ENCODE measurements around the gene HOOK1. TPM values are rescaled to one million over a fixed set of nuclear protein-coding genes. Genes with fewer than 3 reads are reported as not detected.

HOOK1 gene
- total and polyA plus RNA-seq, 2 of the 13 experiments (the other 11 are each of a cell fraction or from before 2014, with no cell fraction given) = 11.3 to 24.2 TPM

- peaks cover 9% of the 10 kb centered on the region for H3K4me1 ChIP-seq (ENCODE audit: insufficient read depth, low read length)
- 0 out of 5 replicates have a peak, but pooled peaks cover 0 to 3% of the 10 kb centered on the region in 2 experiments for H3K36me3 ChIP-seq (replicated peaks in 1 of 2; ENCODE audit: control insufficient read depth in 1 of 2, insufficient read depth in 2 of 2, low read length in 2 of 2)
- WGBS (ENCODE audit: low lambda C conversion rate) = 77% methylated on average over 2 of the region's 2 CpGs
- H3K79me2 ChIP-seq (ENCODE audit: insufficient read depth, low read length) = no peaks in the 10 kb centered on the region
- no peak overlapping the region for H3K4me2 ChIP-seq (ENCODE audit: low read depth, low read length)
- ChIA-PET CTCF (ENCODE audit: low intra/inter-chr PET ratio, low total read pairs) (no interaction called here), POLR2A (no interaction called here)
- intact Hi-C loops (cut with micrococcal nuclease; ENCODE audit: unreplicated experiment) (no loop called here), in situ Hi-C loops (cut with HindIII; ENCODE audit: extremely low pct_ligation_motif_present, low pct_unique_long_range_greater_than_20kb) (loop anchor here (5.0 kb wide), 1 partner anchor 70 kb away; no protein-coding TSS in a partner anchor)
- no peak for TF ChIP-seq ZNF24 (IDR thresholded peaks at IDR 0.05)
- TF ChIP-seq ZMYM4 (CRISPR knock-in tag; IDR thresholded peaks at IDR 0.05) = no peak
- TF ChIP-seq ZNF160 (CRISPR knock-in tag; IDR thresholded peaks at IDR 0.05) = peak; percentile 93
- TF ChIP-seq GMEB2 (CRISPR knock-in tag; IDR thresholded peaks at IDR 0.05; ENCODE audit: low read depth) = no peak
- TF ChIP-seq ZSCAN9 (CRISPR knock-in tag; IDR thresholded peaks at IDR 0.05; ENCODE audit: borderline replicate concordance) = no peak
- no TSS peak for BruUV-seq (replicated peaks)
- H3K9ac ChIP-seq (ENCODE audit: insufficient read depth, low read depth, low read length) = no peak overlapping the region
- no peak for FAIRE-seq
- no peaks in the 10 kb centered on the region for H3K27me3 ChIP-seq (ENCODE audit: control insufficient read depth in 1 of 2, insufficient read depth in 2 of 2, low read length in 2 of 2)
- DNase-seq (ENCODE audit: low spot score) = no peak
- H4K20me1 ChIP-seq (ENCODE audit: insufficient read depth, low read length) = no peaks in the 10 kb centered on the region
- ATAC-seq = no peak
- no peaks in the 10 kb centered on the region for H3K9me3 ChIP-seq (ENCODE audit: low read length)
- H3K27ac ChIP-seq (ENCODE audit: extremely low read length, insufficient read depth, low read length) = no peak overlapping the region
- no peak overlapping the region for H2AFZ ChIP-seq (ENCODE audit: low read length)
- no peak overlapping the region for H3K4me3 ChIP-seq (replicated peaks in 1 of 3; ENCODE audit: insufficient read depth in 1 of 3, low read depth in 2 of 3, low read length in 3 of 3)
Measured at GRCh38 chr1:59877108-59877682, 62.4 kb downstream of the HOOK1 start.

- DNase-seq (ENCODE audit: low spot score) = no peak
- H3K9me3 ChIP-seq (ENCODE audit: low read length) = no peaks in the 10 kb centered on the region
- no peaks in the 10 kb centered on the region for H3K27me3 ChIP-seq (ENCODE audit: control insufficient read depth in 1 of 2, insufficient read depth in 2 of 2, low read length in 2 of 2)
- H2AFZ ChIP-seq (ENCODE audit: low read length) = no peak overlapping the region
- H3K4me3 ChIP-seq (replicated peaks in 1 of 3; ENCODE audit: insufficient read depth in 1 of 3, low read depth in 2 of 3, low read length in 3 of 3) = no peak overlapping the region
- no peak overlapping the region for H3K27ac ChIP-seq (ENCODE audit: extremely low read length, insufficient read depth, low read length)
- no peaks in the 10 kb centered on the region for H4K20me1 ChIP-seq (ENCODE audit: insufficient read depth, low read length)
- BruUV-seq (replicated peaks) = no TSS peak
- peaks cover 9% of the 10 kb centered on the region for H3K4me1 ChIP-seq (ENCODE audit: insufficient read depth, low read length)
- no peak for FAIRE-seq
- intact Hi-C loops (cut with micrococcal nuclease; ENCODE audit: unreplicated experiment) = no loop called here
- CTCF ChIA-PET (ENCODE audit: low intra/inter-chr PET ratio, low total read pairs) = interaction anchor here (2.6 kb wide), 1 partner anchor 69 kb away, joined by 27 read pairs; no protein-coding TSS in a partner anchor
- H3K36me3 ChIP-seq (replicated peaks in 1 of 2; ENCODE audit: control insufficient read depth in 1 of 2, insufficient read depth in 2 of 2, low read length in 2 of 2) = no peaks in the 10 kb centered on the region
- no peak overlapping the region for H3K4me2 ChIP-seq (ENCODE audit: low read depth, low read length)
- in situ Hi-C loops (cut with HindIII; ENCODE audit: extremely low pct_ligation_motif_present, low pct_unique_long_range_greater_than_20kb) = loop anchor here (5.0 kb wide), 1 partner anchor 69 kb away; no protein-coding TSS in a partner anchor
- no peak for ATAC-seq
- no peak for TF ChIP-seq NFATC3 (CRISPR knock-in tag; IDR thresholded peaks at IDR 0.05)
- no peaks in the 10 kb centered on the region for H3K79me2 ChIP-seq (ENCODE audit: insufficient read depth, low read length)
- 93% methylated on average over 3 of the region's 3 CpGs for WGBS (ENCODE audit: low lambda C conversion rate)
- POLR2A ChIA-PET = interaction anchor here (1.0 kb wide), 1 partner anchor 69 kb away, joined by 4 read pairs; no protein-coding TSS in a partner anchor
- no peak overlapping the region for H3K9ac ChIP-seq (ENCODE audit: insufficient read depth, low read depth, low read length)
Measured at GRCh38 chr1:59878370-59878769, 63.6 kb downstream of the HOOK1 start.

Measured in HepG2 (cell line).